Measurements from ENCODE around the gene TRIO.

DNA sequence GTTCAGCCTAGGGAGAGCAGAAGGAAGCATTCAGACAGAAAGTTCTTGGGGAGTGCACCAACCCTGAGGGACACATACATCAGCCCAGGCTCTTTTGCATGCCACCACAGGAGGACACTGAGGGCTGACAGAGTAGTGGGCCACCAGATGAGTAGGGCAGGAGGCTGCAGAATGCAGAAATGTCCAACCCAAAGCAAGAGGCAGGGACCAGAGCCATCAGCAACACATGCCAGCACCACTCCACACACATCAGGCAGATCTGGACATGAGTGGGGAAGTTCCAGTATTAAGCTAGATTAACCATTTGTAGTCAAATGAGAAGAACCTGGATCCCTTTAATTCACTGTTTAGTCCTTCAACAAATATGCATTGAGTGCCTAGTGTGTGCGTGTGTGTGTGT is 402.7 kb downstream of the TRIO start:
- TF ChIP-seq POLR2A (IDR thresholded peaks at IDR 0.05): no peak
- TF ChIP-seq, protein P1, sequence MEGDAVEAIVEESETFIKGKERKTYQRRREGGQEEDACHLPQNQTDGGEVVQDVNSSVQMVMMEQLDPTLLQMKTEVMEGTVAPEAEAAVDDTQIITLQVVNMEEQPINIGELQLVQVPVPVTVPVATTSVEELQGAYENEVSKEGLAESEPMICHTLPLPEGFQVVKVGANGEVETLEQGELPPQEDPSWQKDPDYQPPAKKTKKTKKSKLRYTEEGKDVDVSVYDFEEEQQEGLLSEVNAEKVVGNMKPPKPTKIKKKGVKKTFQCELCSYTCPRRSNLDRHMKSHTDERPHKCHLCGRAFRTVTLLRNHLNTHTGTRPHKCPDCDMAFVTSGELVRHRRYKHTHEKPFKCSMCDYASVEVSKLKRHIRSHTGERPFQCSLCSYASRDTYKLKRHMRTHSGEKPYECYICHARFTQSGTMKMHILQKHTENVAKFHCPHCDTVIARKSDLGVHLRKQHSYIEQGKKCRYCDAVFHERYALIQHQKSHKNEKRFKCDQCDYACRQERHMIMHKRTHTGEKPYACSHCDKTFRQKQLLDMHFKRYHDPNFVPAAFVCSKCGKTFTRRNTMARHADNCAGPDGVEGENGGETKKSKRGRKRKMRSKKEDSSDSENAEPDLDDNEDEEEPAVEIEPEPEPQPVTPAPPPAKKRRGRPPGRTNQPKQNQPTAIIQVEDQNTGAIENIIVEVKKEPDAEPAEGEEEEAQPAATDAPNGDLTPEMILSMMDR (IDR thresholded peaks at IDR 0.05): no peak
